DND-41 (cell line): ENCODE data around the gene PPP2R2B.
"Not testable (repeated sequence)": the region's sequence is repeated elsewhere in the genome, so short reads cannot be mapped to it uniquely, and the experiment has no call there.

Experiments used
- CTCF ChIP-seq: IDR thresholded peaks from 2 replicates; pipeline ENCODE4 v1.5.1; 2012; ENCODE audit warnings: borderline replicate concordance, low read length, moderate library complexity, mild to moderate bottlenecking; ENCODE audit not compliant: poor library complexity, severe bottlenecking; ENCODE audit errors: extremely low read depth
- EZH2 ChIP-seq: IDR thresholded peaks from 3 replicates; pipeline ENCODE4 v1.6.1; 2012; ENCODE audit warnings: borderline replicate concordance, low read depth, mild to moderate bottlenecking, moderate library complexity, low read length, inconsistent platforms; ENCODE audit not compliant: severe bottlenecking

GRCh38 chr5:146556884-146557283, 321.7 kb downstream of the PPP2R2B start:
- peak; percentile 22 for TF ChIP-seq CTCF
- not testable (repeated sequence) for TF ChIP-seq EZH2
